ENCODE data around the gene ALG14.

- TF ChIP-seq, protein P1, sequence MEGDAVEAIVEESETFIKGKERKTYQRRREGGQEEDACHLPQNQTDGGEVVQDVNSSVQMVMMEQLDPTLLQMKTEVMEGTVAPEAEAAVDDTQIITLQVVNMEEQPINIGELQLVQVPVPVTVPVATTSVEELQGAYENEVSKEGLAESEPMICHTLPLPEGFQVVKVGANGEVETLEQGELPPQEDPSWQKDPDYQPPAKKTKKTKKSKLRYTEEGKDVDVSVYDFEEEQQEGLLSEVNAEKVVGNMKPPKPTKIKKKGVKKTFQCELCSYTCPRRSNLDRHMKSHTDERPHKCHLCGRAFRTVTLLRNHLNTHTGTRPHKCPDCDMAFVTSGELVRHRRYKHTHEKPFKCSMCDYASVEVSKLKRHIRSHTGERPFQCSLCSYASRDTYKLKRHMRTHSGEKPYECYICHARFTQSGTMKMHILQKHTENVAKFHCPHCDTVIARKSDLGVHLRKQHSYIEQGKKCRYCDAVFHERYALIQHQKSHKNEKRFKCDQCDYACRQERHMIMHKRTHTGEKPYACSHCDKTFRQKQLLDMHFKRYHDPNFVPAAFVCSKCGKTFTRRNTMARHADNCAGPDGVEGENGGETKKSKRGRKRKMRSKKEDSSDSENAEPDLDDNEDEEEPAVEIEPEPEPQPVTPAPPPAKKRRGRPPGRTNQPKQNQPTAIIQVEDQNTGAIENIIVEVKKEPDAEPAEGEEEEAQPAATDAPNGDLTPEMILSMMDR (conservative IDR thresholded peaks at IDR 0.05 in 1 of 2, IDR thresholded peaks at IDR 0.05 in 1 of 2; ENCODE audit: extremely low read depth in 1 of 2, insufficient read depth in 1 of 2, low read depth in 1 of 2, low read length in 2 of 2) = no peak
- no peak for TF ChIP-seq EZH2 (IDR thresholded peaks at IDR 0.05; ENCODE audit: borderline replicate concordance, low read length)
These were observed 55.0 kb downstream of the ALG14 start for GRCh38 chr1:95017775-95018174.
